ENCODE measurements around the gene ZCCHC17.

The ZCCHC17 gene

GRCh38 chr1:31364561-31365250 is 67.9 kb downstream of the ZCCHC17 start:
- no peak overlapping the region for H3K4me3 ChIP-seq (ENCODE audit: low read length)
- no peaks in the 10 kb centered on the region for H3K27me3 ChIP-seq (ENCODE audit: insufficient read depth, low read length)
- no peaks in the 10 kb centered on the region for H3K9me3 ChIP-seq (ENCODE audit: low read length)
- peaks cover 30% of the 10 kb centered on the region for H3K36me3 ChIP-seq (ENCODE audit: insufficient read depth, low read length)
- H3K4me1 ChIP-seq (ENCODE audit: insufficient read depth, low read length): peaks cover 14% of the 10 kb centered on the region
- no peak overlapping the region for H2AFZ ChIP-seq (ENCODE audit: low read depth, low read length)

- Histone ChIP-seq H3K9me3 (ENCODE audit: low read length) (no peaks in the 10 kb centered on the region), H2AFZ (ENCODE audit: low read depth, low read length) (no peak overlapping the region), H3K27me3 (ENCODE audit: insufficient read depth, low read length) (no peaks in the 10 kb centered on the region), H3K36me3 (ENCODE audit: insufficient read depth, low read length) (peaks cover 28% of the 10 kb centered on the region), H3K4me3 (ENCODE audit: low read length) (no peak overlapping the region), H3K4me1 (ENCODE audit: insufficient read depth, low read length) (peaks cover 16% of the 10 kb centered on the region)
Measured at GRCh38 chr1:31366796-31367195, 70.0 kb downstream of the ZCCHC17 start.

GRCh38 chr1:31368611-31369107 is 71.8 kb downstream of the ZCCHC17 start:
- Histone ChIP-seq H3K4me1 (ENCODE audit: insufficient read depth, low read length) (peaks cover 32% of the 10 kb centered on the region), H3K9me3 (ENCODE audit: low read length) (no peaks in the 10 kb centered on the region), H3K36me3 (ENCODE audit: insufficient read depth, low read length) (peaks cover 28% of the 10 kb centered on the region), H3K4me3 (ENCODE audit: low read length) (no peak overlapping the region), H2AFZ (ENCODE audit: low read depth, low read length) (no peak overlapping the region), H3K27me3 (ENCODE audit: insufficient read depth, low read length) (no peaks in the 10 kb centered on the region)

- H3K27me3 ChIP-seq (ENCODE audit: insufficient read depth, low read length): no peaks in the 10 kb centered on the region
- H2AFZ ChIP-seq (ENCODE audit: low read depth, low read length): no peak overlapping the region
- peaks cover 17% of the 10 kb centered on the region for H3K36me3 ChIP-seq (ENCODE audit: insufficient read depth, low read length)
- peaks cover 33% of the 10 kb centered on the region for H3K4me1 ChIP-seq (ENCODE audit: insufficient read depth, low read length)
- no peaks in the 10 kb centered on the region for H3K9me3 ChIP-seq (ENCODE audit: low read length)
- H3K4me3 ChIP-seq (ENCODE audit: low read length): no peak overlapping the region
Measured at GRCh38 chr1:31370021-31370420, 73.2 kb downstream of the ZCCHC17 start.

- H2AFZ ChIP-seq (ENCODE audit: low read depth, low read length): no peak overlapping the region
- no peaks in the 10 kb centered on the region for H3K9me3 ChIP-seq (ENCODE audit: low read length)
- H3K4me1 ChIP-seq (ENCODE audit: insufficient read depth, low read length): peaks cover 33% of the 10 kb centered on the region
- no peak overlapping the region for H3K4me3 ChIP-seq (ENCODE audit: low read length)
- peaks cover 12% of the 10 kb centered on the region for H3K36me3 ChIP-seq (ENCODE audit: insufficient read depth, low read length)
- H3K27me3 ChIP-seq (ENCODE audit: insufficient read depth, low read length): no peaks in the 10 kb centered on the region
Measured at GRCh38 chr1:31370565-31370964, 73.7 kb downstream of the ZCCHC17 start.

- Histone ChIP-seq H3K9me3 (ENCODE audit: low read length) (no peaks in the 10 kb centered on the region), H3K27me3 (ENCODE audit: insufficient read depth, low read length) (no peaks in the 10 kb centered on the region), H3K4me1 (ENCODE audit: insufficient read depth, low read length) (peaks cover 35% of the 10 kb centered on the region), H3K4me3 (ENCODE audit: low read length) (no peak overlapping the region), H3K36me3 (ENCODE audit: insufficient read depth, low read length) (peaks cover 9% of the 10 kb centered on the region), H2AFZ (ENCODE audit: low read depth, low read length) (no peak overlapping the region)
Measured at GRCh38 chr1:31371121-31371959, 74.5 kb downstream of the ZCCHC17 start.

- H3K4me3 ChIP-seq (ENCODE audit: low read length): no peak overlapping the region
Measured at GRCh38 chr1:31372051-31372450, 75.2 kb downstream of the ZCCHC17 start.

GRCh38 chr1:31372751-31373055 is 75.9 kb downstream of the ZCCHC17 start:
- Histone ChIP-seq H3K9me3 (ENCODE audit: low read length) (no peaks in the 10 kb centered on the region), H3K4me1 (ENCODE audit: insufficient read depth, low read length) (peaks cover 45% of the 10 kb centered on the region), H3K36me3 (ENCODE audit: insufficient read depth, low read length) (no peaks in the 10 kb centered on the region), H3K4me3 (ENCODE audit: low read length) (peak overlapping the region; percentile 51), H3K27me3 (ENCODE audit: insufficient read depth, low read length) (no peaks in the 10 kb centered on the region), H2AFZ (ENCODE audit: low read depth, low read length) (peak overlapping the region; percentile 71)

More at GRCh38 chr1:31372051-31372450, 75.2 kb downstream of the ZCCHC17 start:
- Histone ChIP-seq H3K9me3 (ENCODE audit: low read length) (no peaks in the 10 kb centered on the region), H3K36me3 (ENCODE audit: insufficient read depth, low read length) (peaks cover 3% of the 10 kb centered on the region), H3K27me3 (ENCODE audit: insufficient read depth, low read length) (no peaks in the 10 kb centered on the region), H2AFZ (ENCODE audit: low read depth, low read length) (no peak overlapping the region), H3K4me1 (ENCODE audit: insufficient read depth, low read length) (peaks cover 42% of the 10 kb centered on the region)

- Histone ChIP-seq H3K4me1 (ENCODE audit: insufficient read depth, low read length) (peaks cover 45% of the 10 kb centered on the region), H3K27me3 (ENCODE audit: insufficient read depth, low read length) (no peaks in the 10 kb centered on the region), H2AFZ (ENCODE audit: low read depth, low read length) (peak within 1 kb of the TSS; percentile 71), H3K4me3 (ENCODE audit: low read length) (peak within 1 kb of the TSS; percentile 51), H3K9me3 (ENCODE audit: low read length) (no peaks in the 10 kb centered on the region), H3K36me3 (ENCODE audit: insufficient read depth, low read length) (no peaks in the 10 kb centered on the region)
Measured at GRCh38 chr1:31373056-31373896, 76.4 kb downstream of the ZCCHC17 start, which contains the start of gene FABP3. TSS of gene FABP3 (minus strand) at chr1:31373076. CDS start at chr1:31373014, 62 bp downstream.

GRCh38 chr1:31373897-31374486 is 77.2 kb downstream of the ZCCHC17 start:
- Histone ChIP-seq H3K9me3 (ENCODE audit: low read length) (no peaks in the 10 kb centered on the region), H3K4me1 (ENCODE audit: insufficient read depth, low read length) (peaks cover 39% of the 10 kb centered on the region), H3K36me3 (ENCODE audit: insufficient read depth, low read length) (no peaks in the 10 kb centered on the region), H2AFZ (ENCODE audit: low read depth, low read length) (peak overlapping the region; percentile 71), H3K27me3 (ENCODE audit: insufficient read depth, low read length) (no peaks in the 10 kb centered on the region), H3K4me3 (ENCODE audit: low read length) (peak overlapping the region; percentile 51)

- H3K27me3 ChIP-seq (ENCODE audit: insufficient read depth, low read length): no peaks in the 10 kb centered on the region
- peaks cover 35% of the 10 kb centered on the region for H3K4me1 ChIP-seq (ENCODE audit: insufficient read depth, low read length)
- no peak overlapping the region for H2AFZ ChIP-seq (ENCODE audit: low read depth, low read length)
- H3K36me3 ChIP-seq (ENCODE audit: insufficient read depth, low read length): no peaks in the 10 kb centered on the region
- H3K4me3 ChIP-seq (ENCODE audit: low read length): no peak overlapping the region
- H3K9me3 ChIP-seq (ENCODE audit: low read length): no peaks in the 10 kb centered on the region
Measured at GRCh38 chr1:31374511-31375196, 77.8 kb downstream of the ZCCHC17 start.

Measured in neuron (in vitro differentiated cells).